ENCODE measurements around the gene CREB3L4.

CREB3L4 gene

GRCh38 chr1:153928791-153929341 is 38.8 kb upstream of the CREB3L4 start:
- Histone ChIP-seq H3K4me1 (ENCODE audit: control insufficient read depth in 2 of 2, insufficient read depth in 2 of 2, low read length in 2 of 2) (peaks cover 4 to 6% of the 10 kb centered on the region in 2 donors), H3K9ac (ENCODE audit: low read depth in 1 of 2, low read length in 2 of 2) (no peak overlapping the region), H3K27me3 (ENCODE audit: control insufficient read depth in 2 of 2, insufficient read depth in 2 of 2, low read length in 2 of 2) (no peaks in the 10 kb centered on the region), H3K27ac (ENCODE audit: low read depth in 2 of 2, low read length in 2 of 2) (peak overlapping the region in 1 of 2 donors; percentile 38), H3K36me3 (ENCODE audit: control insufficient read depth in 2 of 2, insufficient read depth in 2 of 2, low read length in 2 of 2) (peaks cover 31 to 34% of the 10 kb centered on the region in 2 donors), H3K9me3 (ENCODE audit: control insufficient read depth in 2 of 2, low read length in 2 of 2) (no peaks in the 10 kb centered on the region), H3K4me3 (ENCODE audit: low read length in 2 of 2) (no peak overlapping the region)

GRCh38 chr1:153929426-153929825 is 38.3 kb upstream of the CREB3L4 start:
- Histone ChIP-seq H3K4me3 (ENCODE audit: low read length in 2 of 2) (no peak overlapping the region), H3K27ac (ENCODE audit: low read depth in 2 of 2, low read length in 2 of 2) (no peak overlapping the region), H3K36me3 (ENCODE audit: control insufficient read depth in 2 of 2, insufficient read depth in 2 of 2, low read length in 2 of 2) (peaks cover 31 to 38% of the 10 kb centered on the region in 2 donors), H3K4me1 (ENCODE audit: control insufficient read depth in 2 of 2, insufficient read depth in 2 of 2, low read length in 2 of 2) (peaks cover 0 to 3% of the 10 kb centered on the region in 2 donors), H3K9me3 (ENCODE audit: control insufficient read depth in 2 of 2, low read length in 2 of 2) (no peaks in the 10 kb centered on the region), H3K9ac (ENCODE audit: low read depth in 1 of 2, low read length in 2 of 2) (no peak overlapping the region), H3K27me3 (ENCODE audit: control insufficient read depth in 2 of 2, insufficient read depth in 2 of 2, low read length in 2 of 2) (no peaks in the 10 kb centered on the region)

GRCh38 chr1:153929981-153930948 is 37.4 kb upstream of the CREB3L4 start:
- H3K36me3 ChIP-seq (ENCODE audit: control insufficient read depth in 2 of 2, insufficient read depth in 2 of 2, low read length in 2 of 2), result peaks cover 35 to 44% of the 10 kb centered on the region in 2 donors
- H3K27me3 ChIP-seq (ENCODE audit: control insufficient read depth in 2 of 2, insufficient read depth in 2 of 2, low read length in 2 of 2), result no peaks in the 10 kb centered on the region
- H3K4me3 ChIP-seq (ENCODE audit: low read length in 2 of 2), result no peak overlapping the region
- H3K4me1 ChIP-seq (ENCODE audit: control insufficient read depth in 2 of 2, insufficient read depth in 2 of 2, low read length in 2 of 2), result peaks cover 0 to 3% of the 10 kb centered on the region in 2 donors
- no peak overlapping the region for H3K9ac ChIP-seq (ENCODE audit: low read depth in 1 of 2, low read length in 2 of 2)
- H3K27ac ChIP-seq (ENCODE audit: low read depth in 2 of 2, low read length in 2 of 2), result no peak overlapping the region
- H3K9me3 ChIP-seq (ENCODE audit: control insufficient read depth in 2 of 2, low read length in 2 of 2), result no peaks in the 10 kb centered on the region

GRCh38 chr1:153932156-153933131 is 35.3 kb upstream of the CREB3L4 start:
- no peak overlapping the region for H3K27ac ChIP-seq (ENCODE audit: low read depth in 2 of 2, low read length in 2 of 2)
- peaks cover 53 to 63% of the 10 kb centered on the region in 2 donors for H3K36me3 ChIP-seq (ENCODE audit: control insufficient read depth in 2 of 2, insufficient read depth in 2 of 2, low read length in 2 of 2)
- H3K27me3 ChIP-seq (ENCODE audit: control insufficient read depth in 2 of 2, insufficient read depth in 2 of 2, low read length in 2 of 2), result no peaks in the 10 kb centered on the region

DNA sequence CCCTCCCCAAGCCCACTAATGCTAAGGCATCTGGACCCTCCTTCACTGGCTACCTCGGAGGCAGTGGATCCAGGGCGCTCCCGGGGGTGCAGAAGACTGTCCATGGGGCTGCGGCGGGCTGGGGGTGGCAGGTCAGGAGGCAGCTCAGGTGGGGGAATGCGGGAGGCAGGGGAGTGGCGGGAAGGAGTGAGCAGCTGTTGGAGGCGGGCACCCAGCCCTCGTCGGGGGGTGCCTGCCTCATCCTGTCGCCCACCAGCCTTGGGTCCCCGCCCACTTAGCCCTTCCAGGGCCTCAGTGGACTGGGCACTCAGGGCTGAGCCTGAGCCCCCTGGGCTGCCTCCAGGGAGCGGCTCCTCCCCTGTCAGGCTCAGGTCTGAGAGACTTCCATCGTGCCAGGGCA is 34.3 kb upstream of the CREB3L4 start:
- Histone ChIP-seq H3K4me1 (ENCODE audit: control insufficient read depth in 2 of 2, insufficient read depth in 2 of 2, low read length in 2 of 2) (peaks cover 0 to 3% of the 10 kb centered on the region in 2 donors), H3K27me3 (ENCODE audit: control insufficient read depth in 2 of 2, insufficient read depth in 2 of 2, low read length in 2 of 2) (no peaks in the 10 kb centered on the region), H3K9me3 (ENCODE audit: control insufficient read depth in 2 of 2, low read length in 2 of 2) (no peaks in the 10 kb centered on the region), H3K36me3 (ENCODE audit: control insufficient read depth in 2 of 2, insufficient read depth in 2 of 2, low read length in 2 of 2) (peaks cover 58 to 68% of the 10 kb centered on the region in 2 donors), H3K27ac (ENCODE audit: low read depth in 2 of 2, low read length in 2 of 2) (no peak overlapping the region), H3K4me3 (ENCODE audit: low read length in 2 of 2) (no peak overlapping the region), H3K9ac (ENCODE audit: low read depth in 1 of 2, low read length in 2 of 2) (no peak overlapping the region)

More at GRCh38 chr1:153932156-153933131, 35.3 kb upstream of the CREB3L4 start:
- H3K4me3 ChIP-seq (ENCODE audit: low read length in 2 of 2), result no peak overlapping the region
- no peak overlapping the region for H3K9ac ChIP-seq (ENCODE audit: low read depth in 1 of 2, low read length in 2 of 2)
- H3K4me1 ChIP-seq (ENCODE audit: control insufficient read depth in 2 of 2, insufficient read depth in 2 of 2, low read length in 2 of 2), result peaks cover 0 to 3% of the 10 kb centered on the region in 2 donors
- H3K9me3 ChIP-seq (ENCODE audit: control insufficient read depth in 2 of 2, low read length in 2 of 2), result no peaks in the 10 kb centered on the region

- peaks cover 0 to under 1% of the 10 kb centered on the region in 2 donors for H3K4me1 ChIP-seq (ENCODE audit: control insufficient read depth in 2 of 2, insufficient read depth in 2 of 2, low read length in 2 of 2)
- H3K36me3 ChIP-seq (ENCODE audit: control insufficient read depth in 2 of 2, insufficient read depth in 2 of 2, low read length in 2 of 2), result peaks cover 58 to 68% of the 10 kb centered on the region in 2 donors
Measured at GRCh38 chr1:153933955-153934354, 33.7 kb upstream of the CREB3L4 start.

DNA sequence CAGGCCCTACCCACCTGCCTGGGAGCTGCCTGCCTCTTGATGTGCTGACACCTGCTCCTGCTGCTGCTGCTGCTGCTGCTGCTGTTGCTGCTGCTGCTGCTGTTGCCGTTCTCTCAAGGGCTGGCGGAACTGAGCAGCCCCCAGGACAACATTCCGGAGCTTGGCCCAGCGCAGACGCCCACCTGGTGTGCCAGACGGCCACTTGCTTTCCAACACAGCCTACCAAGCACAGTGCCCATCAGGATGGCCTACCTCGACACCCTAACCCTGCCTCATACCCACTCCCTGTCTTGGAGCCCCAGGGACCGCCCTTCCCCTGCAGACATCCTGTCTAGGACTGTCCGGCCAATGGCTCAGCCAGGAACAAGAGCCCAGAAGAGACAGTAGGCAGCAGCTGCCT is 33.0 kb upstream of the CREB3L4 start:
- Histone ChIP-seq H3K27ac (ENCODE audit: low read depth in 2 of 2, low read length in 2 of 2) (no peak overlapping the region), H3K36me3 (ENCODE audit: control insufficient read depth in 2 of 2, insufficient read depth in 2 of 2, low read length in 2 of 2) (peaks cover 54 to 73% of the 10 kb centered on the region in 2 donors), H3K9me3 (ENCODE audit: control insufficient read depth in 2 of 2, low read length in 2 of 2) (no peaks in the 10 kb centered on the region), H3K27me3 (ENCODE audit: control insufficient read depth in 2 of 2, insufficient read depth in 2 of 2, low read length in 2 of 2) (no peaks in the 10 kb centered on the region), H3K4me3 (ENCODE audit: low read length in 2 of 2) (no peak overlapping the region), H3K9ac (ENCODE audit: low read depth in 1 of 2, low read length in 2 of 2) (no peak overlapping the region), H3K4me1 (ENCODE audit: control insufficient read depth in 2 of 2, insufficient read depth in 2 of 2, low read length in 2 of 2) (no peaks in the 10 kb centered on the region)

More at GRCh38 chr1:153933955-153934354, 33.7 kb upstream of the CREB3L4 start:
- H3K27me3 ChIP-seq (ENCODE audit: control insufficient read depth in 2 of 2, insufficient read depth in 2 of 2, low read length in 2 of 2), result no peaks in the 10 kb centered on the region
- no peaks in the 10 kb centered on the region for H3K9me3 ChIP-seq (ENCODE audit: control insufficient read depth in 2 of 2, low read length in 2 of 2)
- no peak overlapping the region for H3K4me3 ChIP-seq (ENCODE audit: low read length in 2 of 2)
- no peak overlapping the region for H3K9ac ChIP-seq (ENCODE audit: low read depth in 1 of 2, low read length in 2 of 2)
- H3K27ac ChIP-seq (ENCODE audit: low read depth in 2 of 2, low read length in 2 of 2), result no peak overlapping the region

DNA sequence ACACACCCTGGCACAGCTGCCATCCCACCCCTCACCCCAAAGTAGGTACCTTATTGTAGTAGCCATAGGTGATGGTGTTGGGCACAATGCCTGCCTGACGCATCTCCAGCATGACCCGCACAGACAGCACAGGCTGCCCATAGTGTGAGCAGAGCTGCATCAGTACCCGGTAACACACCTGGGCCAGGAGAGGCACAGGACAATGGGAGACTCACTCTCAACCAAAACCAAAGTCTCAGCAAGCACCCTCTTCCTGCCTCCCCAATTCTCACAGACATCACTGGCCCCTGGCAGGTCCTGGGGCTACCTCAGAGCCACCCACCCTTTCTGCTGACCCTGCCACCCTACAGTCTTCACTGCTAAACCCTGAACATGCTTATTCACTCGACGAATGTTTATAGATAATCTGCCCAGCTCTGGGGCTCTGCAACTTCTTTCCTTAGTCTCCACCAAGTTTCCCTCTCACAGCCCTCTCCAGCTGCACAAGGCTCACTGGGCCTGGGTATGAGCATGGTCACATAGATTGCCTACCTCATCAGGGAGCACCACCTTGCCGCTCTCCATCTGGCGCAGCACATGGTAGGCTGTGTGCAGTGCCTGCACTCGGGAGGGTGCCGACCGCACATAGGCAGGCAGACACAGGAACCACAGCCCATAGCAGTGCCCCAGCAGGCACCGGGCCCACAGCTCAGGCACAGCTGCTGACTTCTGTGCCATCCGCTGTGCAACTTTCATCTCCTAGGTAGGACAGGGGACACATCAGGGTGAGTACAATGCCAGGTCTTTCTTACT is 31.5 kb upstream of the CREB3L4 start:
- Histone ChIP-seq H3K36me3 (ENCODE audit: control insufficient read depth in 2 of 2, insufficient read depth in 2 of 2, low read length in 2 of 2) (peaks cover 49 to 74% of the 10 kb centered on the region in 2 donors), H3K9ac (ENCODE audit: low read depth in 1 of 2, low read length in 2 of 2) (no peak overlapping the region)

GRCh38 chr1:153937331-153937730 is 30.4 kb upstream of the CREB3L4 start:
- Histone ChIP-seq H3K4me1 (ENCODE audit: control insufficient read depth in 2 of 2, insufficient read depth in 2 of 2, low read length in 2 of 2) (no peaks in the 10 kb centered on the region), H3K27me3 (ENCODE audit: control insufficient read depth in 2 of 2, insufficient read depth in 2 of 2, low read length in 2 of 2) (no peaks in the 10 kb centered on the region), H3K36me3 (ENCODE audit: control insufficient read depth in 2 of 2, insufficient read depth in 2 of 2, low read length in 2 of 2) (peaks cover 46 to 78% of the 10 kb centered on the region in 2 donors), H3K27ac (ENCODE audit: low read depth in 2 of 2, low read length in 2 of 2) (no peak overlapping the region), H3K4me3 (ENCODE audit: low read length in 2 of 2) (no peak overlapping the region), H3K9me3 (ENCODE audit: control insufficient read depth in 2 of 2, low read length in 2 of 2) (no peaks in the 10 kb centered on the region), H3K9ac (ENCODE audit: low read depth in 1 of 2, low read length in 2 of 2) (no peak overlapping the region)

More for the DNA sequence above, 31.5 kb upstream of the CREB3L4 start:
- no peak overlapping the region for H3K4me3 ChIP-seq (ENCODE audit: low read length in 2 of 2)
- H3K4me1 ChIP-seq (ENCODE audit: control insufficient read depth in 2 of 2, insufficient read depth in 2 of 2, low read length in 2 of 2), result no peaks in the 10 kb centered on the region
- H3K27ac ChIP-seq (ENCODE audit: low read depth in 2 of 2, low read length in 2 of 2), result no peak overlapping the region
- no peaks in the 10 kb centered on the region for H3K9me3 ChIP-seq (ENCODE audit: control insufficient read depth in 2 of 2, low read length in 2 of 2)
- no peaks in the 10 kb centered on the region for H3K27me3 ChIP-seq (ENCODE audit: control insufficient read depth in 2 of 2, insufficient read depth in 2 of 2, low read length in 2 of 2)

All from mucosa of rectum (tissue), 2 donors.